Measurements from ENCODE around the gene LMCD1.

Gene LMCD1

DNA sequence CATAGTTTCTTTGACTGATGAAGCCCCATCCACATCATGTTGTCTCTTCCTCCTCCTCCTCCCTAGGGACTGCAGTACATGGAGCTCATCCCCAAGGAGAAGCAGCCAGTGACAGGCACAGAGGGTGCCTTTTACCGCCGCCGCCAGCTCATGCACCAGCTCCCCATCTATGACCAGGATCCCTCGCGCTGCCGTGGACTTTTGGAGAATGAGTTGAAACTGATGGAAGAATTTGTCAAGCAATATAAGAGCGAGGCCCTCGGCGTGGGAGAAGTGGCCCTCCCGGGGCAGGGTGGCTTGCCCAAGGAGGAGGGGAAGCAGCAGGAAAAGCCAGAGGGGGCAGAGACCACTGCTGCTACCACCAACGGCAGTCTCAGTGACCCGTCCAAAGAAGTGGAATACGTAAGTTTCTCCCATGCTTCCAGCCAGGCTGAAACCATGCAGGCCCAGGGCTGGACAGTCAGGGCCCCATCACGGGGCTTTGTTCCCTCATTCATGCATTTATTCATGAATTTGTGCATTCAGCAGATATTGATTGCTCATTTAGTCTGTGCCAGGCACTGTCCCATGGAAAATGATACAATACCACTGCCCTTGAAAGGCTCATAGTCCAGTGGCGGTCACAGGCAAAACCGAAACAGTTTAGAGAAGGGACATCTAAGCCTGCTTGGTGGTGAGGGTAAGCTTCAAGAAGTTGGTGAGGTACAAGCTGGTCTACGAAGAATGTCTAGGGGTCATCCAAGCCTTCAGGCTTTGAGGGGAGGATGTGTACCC is 47.1 kb downstream of the LMCD1 start:
- TF ChIP-seq, protein P1, sequence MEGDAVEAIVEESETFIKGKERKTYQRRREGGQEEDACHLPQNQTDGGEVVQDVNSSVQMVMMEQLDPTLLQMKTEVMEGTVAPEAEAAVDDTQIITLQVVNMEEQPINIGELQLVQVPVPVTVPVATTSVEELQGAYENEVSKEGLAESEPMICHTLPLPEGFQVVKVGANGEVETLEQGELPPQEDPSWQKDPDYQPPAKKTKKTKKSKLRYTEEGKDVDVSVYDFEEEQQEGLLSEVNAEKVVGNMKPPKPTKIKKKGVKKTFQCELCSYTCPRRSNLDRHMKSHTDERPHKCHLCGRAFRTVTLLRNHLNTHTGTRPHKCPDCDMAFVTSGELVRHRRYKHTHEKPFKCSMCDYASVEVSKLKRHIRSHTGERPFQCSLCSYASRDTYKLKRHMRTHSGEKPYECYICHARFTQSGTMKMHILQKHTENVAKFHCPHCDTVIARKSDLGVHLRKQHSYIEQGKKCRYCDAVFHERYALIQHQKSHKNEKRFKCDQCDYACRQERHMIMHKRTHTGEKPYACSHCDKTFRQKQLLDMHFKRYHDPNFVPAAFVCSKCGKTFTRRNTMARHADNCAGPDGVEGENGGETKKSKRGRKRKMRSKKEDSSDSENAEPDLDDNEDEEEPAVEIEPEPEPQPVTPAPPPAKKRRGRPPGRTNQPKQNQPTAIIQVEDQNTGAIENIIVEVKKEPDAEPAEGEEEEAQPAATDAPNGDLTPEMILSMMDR (IDR thresholded peaks at IDR 0.05; ENCODE audit: control insufficient read depth, extremely low read depth, insufficient read depth): no peak
- no peak for DNase-seq (ENCODE audit: low read depth)
- no peak overlapping the region for H3K4me3 ChIP-seq (ENCODE audit: low read depth, low read length)

DNA sequence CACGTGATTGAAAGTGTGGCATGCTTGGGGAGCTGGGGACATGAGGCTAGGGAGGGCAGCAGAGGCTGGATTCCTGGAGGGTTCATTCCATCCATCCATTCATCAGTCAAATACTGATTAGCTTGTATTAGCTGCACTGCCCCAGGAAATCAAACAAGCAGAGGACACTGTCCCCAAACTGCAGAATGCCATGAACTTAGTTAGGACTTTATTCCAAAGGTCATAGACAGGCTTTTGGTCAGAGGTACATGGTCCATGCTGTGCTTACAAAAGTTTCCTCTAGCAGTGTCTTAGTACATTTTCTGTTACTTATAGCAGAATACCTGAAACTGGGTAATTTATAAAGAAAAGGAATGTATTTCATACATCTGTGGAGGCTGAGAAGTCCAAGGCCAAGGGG is 47.7 kb downstream of the LMCD1 start:
- TF ChIP-seq, protein P1 (IDR thresholded peaks at IDR 0.05; ENCODE audit: control insufficient read depth, extremely low read depth, insufficient read depth): no peak
- no peak overlapping the region for H3K4me3 ChIP-seq (ENCODE audit: low read depth, low read length)
- DNase-seq (ENCODE audit: low read depth): no peak

DNA sequence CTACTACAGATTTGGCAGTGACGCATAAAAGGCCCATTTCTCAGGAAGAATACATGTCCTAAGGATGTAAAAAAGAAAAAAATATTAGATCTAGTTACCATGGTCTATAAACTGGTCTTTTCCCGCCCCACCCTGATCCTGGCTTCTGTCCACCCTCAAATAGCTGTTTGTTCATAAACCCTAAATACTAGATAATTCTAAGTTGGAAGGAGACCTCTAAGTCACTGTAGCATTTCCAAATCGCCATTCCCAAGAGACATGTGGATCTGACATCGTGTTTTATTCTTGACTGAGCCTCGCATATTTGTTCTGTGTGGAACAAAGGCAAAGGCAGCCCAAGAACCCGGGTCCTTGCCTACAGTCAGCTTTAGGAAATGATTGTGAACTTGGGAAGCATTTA is 49.0 kb downstream of the LMCD1 start:
- DNase-seq (ENCODE audit: low read depth): no peak
- H3K4me3 ChIP-seq (ENCODE audit: low read depth, low read length): no peak overlapping the region
- TF ChIP-seq, protein P1 (IDR thresholded peaks at IDR 0.05; ENCODE audit: control insufficient read depth, extremely low read depth, insufficient read depth): no peak

DNA sequence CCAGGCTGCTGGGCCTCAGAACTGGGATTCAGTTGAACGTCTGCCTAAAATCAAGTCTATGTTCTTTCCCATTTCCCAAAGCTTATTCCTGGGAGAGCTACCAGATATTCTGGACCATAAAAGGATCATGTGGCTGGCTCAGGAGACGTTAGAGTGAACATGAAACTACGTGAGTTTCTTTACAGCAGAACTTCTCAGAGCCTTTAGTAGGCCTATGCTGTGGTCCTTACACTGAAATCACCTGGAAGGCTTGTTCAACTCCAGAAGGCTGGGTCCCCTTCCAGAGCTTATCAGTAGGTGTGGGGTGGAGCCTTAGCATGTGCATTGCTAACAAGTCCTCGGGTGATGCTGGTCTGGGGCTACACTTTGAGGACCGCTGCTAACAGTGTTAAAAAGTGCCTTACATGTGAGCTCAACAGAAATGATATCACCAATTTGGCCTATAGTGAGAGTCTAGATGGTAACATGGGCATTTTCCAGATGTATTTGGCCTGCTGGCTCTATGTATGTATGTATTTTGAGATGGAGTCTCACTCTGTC is 50.7 kb downstream of the LMCD1 start:
- DNase-seq (ENCODE audit: low read depth): no peak
- no peak overlapping the region for H3K4me3 ChIP-seq (ENCODE audit: low read depth, low read length)
- TF ChIP-seq, protein P1 (IDR thresholded peaks at IDR 0.05; ENCODE audit: control insufficient read depth, extremely low read depth, insufficient read depth): no peak

DNA sequence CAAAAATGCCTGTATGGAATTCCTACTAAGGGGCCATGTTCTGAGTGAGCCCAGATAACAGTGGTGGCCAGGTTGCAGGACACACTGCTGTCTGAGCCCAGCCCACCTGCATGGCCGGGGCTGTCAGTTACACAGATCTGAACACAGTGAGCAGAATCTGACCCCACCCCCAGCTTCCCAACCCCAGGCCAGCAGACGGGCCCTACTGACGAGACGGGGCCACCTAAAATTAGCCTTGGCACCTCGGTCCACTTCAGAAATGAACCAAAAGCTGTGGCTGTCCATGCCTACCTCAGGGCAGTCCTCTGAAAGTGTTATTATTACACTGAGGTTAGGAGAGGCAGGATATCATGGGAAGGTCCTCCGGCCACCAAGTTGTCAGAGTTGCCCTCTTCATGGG is 51.8 kb downstream of the LMCD1 start:
- no peak for DNase-seq (ENCODE audit: low read depth)
- no peak overlapping the region for H3K4me3 ChIP-seq (ENCODE audit: low read depth, low read length)
- TF ChIP-seq, protein P1 (IDR thresholded peaks at IDR 0.05; ENCODE audit: control insufficient read depth, extremely low read depth, insufficient read depth): no peak

DNA sequence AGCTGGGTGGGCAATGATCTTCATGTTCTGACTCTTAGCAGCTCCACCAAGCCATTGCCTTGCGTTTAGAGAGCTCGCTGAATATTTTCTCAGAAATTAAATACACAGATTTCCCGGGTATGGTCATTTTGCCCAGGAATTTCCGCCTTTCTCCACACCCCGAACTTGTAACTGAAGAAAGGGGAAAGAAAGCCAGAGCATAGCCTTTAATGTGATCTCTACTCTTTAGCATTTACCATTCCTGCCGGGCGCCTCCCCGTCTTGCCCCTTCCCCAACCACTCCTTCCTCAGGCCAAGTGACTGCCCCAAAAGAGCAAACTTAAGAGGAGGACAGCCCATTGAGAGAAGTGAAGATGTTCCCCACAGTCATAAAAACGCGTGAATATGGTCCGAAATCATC is 53.1 kb downstream of the LMCD1 start:
- TF ChIP-seq, protein P1 (IDR thresholded peaks at IDR 0.05; ENCODE audit: control insufficient read depth, extremely low read depth, insufficient read depth): no peak
- DNase-seq (ENCODE audit: low read depth): no peak
- H3K4me3 ChIP-seq (ENCODE audit: low read depth, low read length): no peak overlapping the region

All from LNCaP clone FGC (cell line).